RPMI8226 (cell line): ENCODE data around the gene NCOA1.
"Not testable (repeated sequence)": the region's sequence is repeated elsewhere in the genome, so short reads cannot be mapped to it uniquely, and the experiment has no call there.

Experiments used
- DNase-seq: peaks from one replicate; pipeline ENCODE4 v3.0.0-alpha.2; 2015

Gene NCOA1

DNA sequence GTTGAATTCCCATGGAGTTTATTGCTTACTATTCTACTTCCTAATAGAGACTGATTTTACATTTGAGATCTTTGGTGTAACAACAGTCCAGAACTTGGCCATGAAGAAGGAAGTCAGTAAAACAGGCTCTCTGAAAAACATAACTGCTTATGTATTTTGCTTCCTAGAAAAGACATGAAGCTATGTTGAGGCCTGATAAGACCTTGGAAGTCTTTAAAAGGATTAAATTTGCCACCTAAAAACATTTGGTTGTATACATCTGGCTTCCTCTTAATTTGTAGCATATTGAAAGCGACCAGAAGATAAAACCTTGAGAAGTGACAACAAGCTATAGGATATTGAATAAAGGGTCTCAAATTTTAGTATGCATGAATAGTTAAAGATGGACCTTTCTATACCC lies 265.7 kb downstream of the NCOA1 start:
- DNase-seq: no peak

GRCh38 chr2:24761866-24762265 lies 270.8 kb downstream of the NCOA1 start:
- no peak for DNase-seq

GRCh38 chr2:24762518-24762917 lies 271.5 kb downstream of the NCOA1 start:
- DNase-seq: no peak

- DNase-seq: no peak
Observed at GRCh38 chr2:24763843-24764242, 272.8 kb downstream of the NCOA1 start.

GRCh38 chr2:24766609-24767008 lies 275.6 kb downstream of the NCOA1 start:
- DNase-seq: no peak

GRCh38 chr2:24768013-24768412 lies 277.0 kb downstream of the NCOA1 start:
- DNase-seq: no peak

- DNase-seq: no peak
Observed at GRCh38 chr2:24768601-24769000, 277.5 kb downstream of the NCOA1 start.

DNA sequence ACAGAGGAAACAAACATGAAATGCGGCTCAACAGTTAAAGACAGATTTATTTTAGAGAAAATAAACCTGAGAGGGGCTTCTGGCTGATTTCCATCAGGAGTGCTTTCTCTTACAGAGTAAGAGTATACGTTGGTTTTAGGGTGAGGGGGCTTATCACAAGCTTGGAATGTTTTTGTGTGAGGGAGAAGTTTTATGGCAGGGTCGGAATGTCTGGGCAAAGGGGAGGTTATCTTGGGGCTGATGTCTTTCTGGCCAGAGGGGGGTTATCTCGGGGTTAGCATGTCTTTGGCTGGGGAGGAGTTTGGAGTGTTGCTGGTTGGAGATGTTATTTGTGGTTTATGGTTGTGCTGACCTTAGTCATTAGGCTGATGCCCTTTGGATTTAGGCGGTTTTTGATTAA lies 280.0 kb downstream of the NCOA1 start:
- DNase-seq: no peak

- DNase-seq: no peak
Observed at GRCh38 chr2:24771764-24772586, 280.9 kb downstream of the NCOA1 start.

DNA sequence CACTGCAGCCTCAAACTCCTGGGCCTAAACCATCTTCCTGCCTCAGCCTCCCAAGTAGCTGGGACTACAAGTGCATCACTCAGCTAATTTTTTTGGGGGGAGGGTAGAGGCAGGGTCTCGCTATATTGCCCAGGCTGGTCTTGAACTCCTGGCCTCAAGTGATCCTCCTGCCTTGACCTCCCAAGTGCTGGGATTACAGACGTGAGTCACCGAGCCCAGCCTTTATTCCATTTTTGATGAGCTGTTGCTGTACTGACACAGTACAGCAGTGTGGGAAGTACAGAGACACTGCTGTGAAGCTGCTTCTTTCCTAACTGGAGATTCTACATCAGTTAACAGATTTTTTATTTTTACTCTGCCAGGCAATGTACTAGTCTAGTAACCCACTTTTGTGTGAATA lies 283.3 kb downstream of the NCOA1 start:
- no peak for DNase-seq

GRCh38 chr2:24779116-24779515 lies 288.1 kb downstream of the NCOA1 start:
- DNase-seq: no peak

GRCh38 chr2:24783641-24784040 lies 292.6 kb downstream of the NCOA1 start:
- DNase-seq: no peak

GRCh38 chr2:24785671-24786321 lies 294.7 kb downstream of the NCOA1 start:
- DNase-seq: peak; percentile 21

GRCh38 chr2:24787532-24787931 lies 296.5 kb downstream of the NCOA1 start:
- DNase-seq: no peak

DNA sequence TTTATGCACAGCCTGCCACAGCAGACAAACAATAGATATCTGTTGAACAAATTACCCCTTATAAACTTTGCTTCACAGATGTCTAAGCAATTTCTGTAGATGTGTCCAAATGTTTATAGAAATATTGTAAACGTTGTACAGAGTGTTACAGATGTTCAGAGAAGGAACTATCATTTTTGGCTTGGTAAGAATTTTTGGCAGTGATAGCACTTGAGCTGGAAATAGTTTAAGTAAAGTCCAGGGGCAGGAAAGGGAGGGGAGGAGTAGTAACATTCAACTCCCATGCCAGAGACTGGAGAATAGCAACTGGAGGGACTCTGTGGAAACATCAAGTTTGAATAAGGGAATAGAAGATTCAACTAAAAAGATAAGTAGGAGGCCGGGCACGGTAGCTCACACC lies 297.8 kb downstream of the NCOA1 start:
- DNase-seq: no peak

- no peak for DNase-seq
Observed at GRCh38 chr2:24791452-24791851, 300.4 kb downstream of the NCOA1 start.

- DNase-seq: no peak
Observed at GRCh38 chr2:24792542-24792873, 301.5 kb downstream of the NCOA1 start.

- peak; percentile 97 for DNase-seq
Observed at GRCh38 chr2:24792874-24793760, 302.1 kb downstream of the NCOA1 start, which contains the start of the genes CENPO and PTRHD1. TSS of gene CENPO (plus strand) at chr2:24793425. CDS start at chr2:24793920, 495 bp downstream. TSS of gene PTRHD1 (minus strand) at chr2:24793391. CDS start at chr2:24793377, 14 bp downstream.

DNA sequence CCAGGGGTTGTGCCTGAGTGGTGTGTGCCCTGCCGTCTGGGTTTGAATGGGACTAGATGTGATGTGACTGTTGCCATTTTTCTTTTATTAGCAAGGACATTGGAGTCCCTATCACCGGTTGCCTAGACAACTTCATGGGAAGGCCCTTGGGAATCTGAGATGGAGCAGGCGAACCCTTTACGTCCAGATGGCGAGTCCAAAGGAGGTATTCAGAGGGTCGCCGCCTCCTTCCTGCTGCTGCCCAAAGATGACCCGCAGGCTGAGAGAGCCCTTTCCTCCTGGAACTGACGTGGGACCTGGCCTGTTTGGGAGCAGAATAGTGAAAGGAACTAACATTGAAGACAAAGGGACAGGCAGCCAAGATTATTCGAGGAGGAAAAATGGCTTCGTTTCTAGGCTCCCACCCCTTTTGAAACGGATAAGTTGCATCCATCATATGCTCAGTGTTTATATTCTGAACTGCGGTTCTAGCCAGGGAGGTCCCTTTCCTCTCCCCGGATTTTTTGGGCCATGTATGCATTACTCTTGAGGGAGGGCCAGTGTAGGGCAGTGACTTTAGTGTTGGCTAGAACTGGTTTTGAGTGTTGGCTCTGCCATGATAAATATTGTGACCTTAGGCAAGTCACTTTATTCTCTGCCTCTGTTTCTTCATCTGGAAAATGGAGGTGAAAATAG lies 302.8 kb downstream of the NCOA1 start:
- DNase-seq: peak; percentile 20

GRCh38 chr2:24797644-24798043 lies 306.6 kb downstream of the NCOA1 start:
- no peak for DNase-seq

DNA sequence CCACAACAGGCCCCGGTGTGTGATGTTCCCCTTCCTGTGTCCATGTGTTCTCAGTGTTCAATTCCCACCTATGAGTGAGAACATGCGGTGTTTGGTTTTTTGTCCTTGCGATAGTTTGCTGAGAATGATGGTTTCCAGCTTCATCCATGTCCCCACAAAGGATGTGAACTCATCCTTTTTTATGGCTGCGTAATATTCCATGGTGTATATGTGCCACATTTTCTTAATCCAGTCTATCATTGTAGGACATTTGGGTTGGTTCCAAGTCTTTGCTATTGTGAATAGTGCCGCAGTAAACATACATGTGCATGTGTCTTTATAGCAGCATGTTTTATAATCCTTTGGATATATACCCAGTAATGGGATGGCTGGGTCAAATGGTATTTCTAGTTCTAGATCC lies 309.4 kb downstream of the NCOA1 start:
- not testable (repeated sequence) for DNase-seq

GRCh38 chr2:24805811-24806660 lies 315.0 kb downstream of the NCOA1 start:
- DNase-seq: not testable (repeated sequence)
